ENCODE data around the gene COL1A1. TPM values are rescaled to one million over a fixed set of nuclear protein-coding genes. Genes with fewer than 3 reads are reported as not detected.

Gene COL1A1
- total and polyA plus RNA-seq, 4 donors = 8.3 to 72.5 (median 35.8) TPM

GRCh38 chr17:50190603-50191358 is 10.7 kb downstream of the COL1A1 start:
- no peak overlapping the region for H3K27ac ChIP-seq (ENCODE audit: low read depth in 1 of 2, low read length in 2 of 2)
- TF ChIP-seq NR2F2 (IDR thresholded peaks at IDR 0.05) (no peak), RAD21 (IDR thresholded peaks at IDR 0.05) (no peak), JUND (IDR thresholded peaks at IDR 0.05) (no peak), FOXA2 (IDR thresholded peaks at IDR 0.05) (no peak), YY1 (IDR thresholded peaks at IDR 0.05) (no peak), GABPA (IDR thresholded peaks at IDR 0.05 in 1 of 2, conservative IDR thresholded peaks at IDR 0.05 in 1 of 2) (no peak), CTCF (IDR thresholded peaks at IDR 0.05; ENCODE audit: low read depth, low read length, missing input control) (no peak), HNF4A (conservative IDR thresholded peaks at IDR 0.05) (no peak), SP1 (IDR thresholded peaks at IDR 0.05) (no peak), RXRA (IDR thresholded peaks at IDR 0.05) (no peak), FOXA1 (IDR thresholded peaks at IDR 0.05) (no peak), EGR1 (IDR thresholded peaks at IDR 0.05; ENCODE audit: low read depth in 2 of 2) (no peak), MAX (IDR thresholded peaks at IDR 0.05) (no peak), HNF4G (IDR thresholded peaks at IDR 0.05) (no peak), REST (IDR thresholded peaks at IDR 0.05) (no peak), TAF1 (conservative IDR thresholded peaks at IDR 0.05) (no peak)
- TF ChIP-seq, protein P1, sequence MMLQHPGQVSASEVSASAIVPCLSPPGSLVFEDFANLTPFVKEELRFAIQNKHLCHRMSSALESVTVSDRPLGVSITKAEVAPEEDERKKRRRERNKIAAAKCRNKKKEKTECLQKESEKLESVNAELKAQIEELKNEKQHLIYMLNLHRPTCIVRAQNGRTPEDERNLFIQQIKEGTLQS (IDR thresholded peaks at IDR 0.05) = no peak
- TF ChIP-seq, protein P2, sequence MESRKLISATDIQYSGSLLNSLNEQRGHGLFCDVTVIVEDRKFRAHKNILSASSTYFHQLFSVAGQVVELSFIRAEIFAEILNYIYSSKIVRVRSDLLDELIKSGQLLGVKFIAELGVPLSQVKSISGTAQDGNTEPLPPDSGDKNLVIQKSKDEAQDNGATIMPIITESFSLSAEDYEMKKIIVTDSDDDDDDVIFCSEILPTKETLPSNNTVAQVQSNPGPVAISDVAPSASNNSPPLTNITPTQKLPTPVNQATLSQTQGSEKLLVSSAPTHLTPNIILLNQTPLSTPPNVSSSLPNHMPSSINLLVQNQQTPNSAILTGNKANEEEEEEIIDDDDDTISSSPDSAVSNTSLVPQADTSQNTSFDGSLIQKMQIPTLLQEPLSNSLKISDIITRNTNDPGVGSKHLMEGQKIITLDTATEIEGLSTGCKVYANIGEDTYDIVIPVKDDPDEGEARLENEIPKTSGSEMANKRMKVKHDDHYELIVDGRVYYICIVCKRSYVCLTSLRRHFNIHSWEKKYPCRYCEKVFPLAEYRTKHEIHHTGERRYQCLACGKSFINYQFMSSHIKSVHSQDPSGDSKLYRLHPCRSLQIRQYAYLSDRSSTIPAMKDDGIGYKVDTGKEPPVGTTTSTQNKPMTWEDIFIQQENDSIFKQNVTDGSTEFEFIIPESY (IDR thresholded peaks at IDR 0.05) = no peak
- no peak for DNase-seq (ENCODE audit: low spot score)
- H3K36me3 ChIP-seq (ENCODE audit: control insufficient read depth in 4 of 4, insufficient read depth in 3 of 4, low read depth in 1 of 4, low read length in 3 of 4) = peaks cover 0 to 2% (median 0%) of the 10 kb centered on the region in 4 donors
- no peak overlapping the region for H3K4me3 ChIP-seq (ENCODE audit: low read depth in 1 of 3, low read length in 3 of 3)
- H3K9me3 ChIP-seq (ENCODE audit: control insufficient read depth in 4 of 4, low read length in 3 of 4) = no peaks in the 10 kb centered on the region
- no peaks in the 10 kb centered on the region for H3K27me3 ChIP-seq (ENCODE audit: control insufficient read depth in 4 of 4, insufficient read depth in 4 of 4, low read length in 3 of 4)
- H3K4me1 ChIP-seq (ENCODE audit: control insufficient read depth in 4 of 4, insufficient read depth in 4 of 4, low read length in 3 of 4) = no peaks in the 10 kb centered on the region
- WGBS = 89% methylated on average over 8 of the region's 8 CpGs
- no peak overlapping the region for H3K9ac ChIP-seq (ENCODE audit: low read depth in 1 of 2, low read length in 2 of 2)

Measured in liver (tissue), 9 donors.